ENCODE results near the gene TRIM13. TPM values are rescaled to one million over a fixed set of nuclear protein-coding genes. Genes with fewer than 3 reads are reported as not detected.

The TRIM13 gene
- polyA plus RNA-seq, 3 donors: 5.8 to 14.1 (median 6.1) TPM

GRCh38 chr13:50065712-50066111 lies 68.9 kb downstream of the TRIM13 start:
- Histone ChIP-seq H4K20me1 (ENCODE audit: insufficient read depth, low read length) (peaks cover 89% of the 10 kb centered on the region), H3K79me2 (ENCODE audit: insufficient read depth, low read length) (peaks cover 93% of the 10 kb centered on the region), H2AFZ (ENCODE audit: insufficient read depth, low read depth, low read length, poor library complexity, severe bottlenecking) (no peak overlapping the region), H3K4me2 (replicated peaks; ENCODE audit: extremely low read depth, low read length, poor library complexity, severe bottlenecking) (no peak overlapping the region), H3K9me3 (replicated peaks in 1 of 2; ENCODE audit: control insufficient read depth in 1 of 2, insufficient read depth in 1 of 2, low read length in 2 of 2) (no peaks in the 10 kb centered on the region), H3K4me3 (replicated peaks in 1 of 3; ENCODE audit: low read depth in 2 of 3, low read length in 3 of 3) (no peak overlapping the region), H3K36me3 (replicated peaks in 1 of 2; ENCODE audit: control insufficient read depth in 1 of 2, insufficient read depth in 2 of 2, low read length in 2 of 2) (peaks cover 50 to 75% of the 10 kb centered on the region in 2 donors), H3K4me1 (ENCODE audit: control insufficient read depth in 1 of 2, insufficient read depth in 2 of 2, low read length in 2 of 2) (peaks cover 5 to 17% of the 10 kb centered on the region in 2 donors), H3K27me3 (ENCODE audit: control insufficient read depth in 2 of 2, insufficient read depth in 2 of 2, low read length in 2 of 2) (no peaks in the 10 kb centered on the region), H3K9ac (ENCODE audit: insufficient read depth, low read length, poor library complexity, severe bottlenecking) (no peak overlapping the region), H3K27ac (ENCODE audit: low read depth in 1 of 2, low read length in 2 of 2) (peak overlapping the region in 1 of 2 donors; percentile 50)
- Mint-ChIP-seq H3K36me3 (peaks cover 39 to 46% of the 10 kb centered on the region in 2 donors), H3K4me3 (no peak overlapping the region), H3K27me3 (ENCODE audit: low read depth in 3 of 3) (no peaks in the 10 kb centered on the region), H3K9me3 (no peaks in the 10 kb centered on the region), H3K27ac (peak overlapping the region in 2 of 7 donors; percentile 57 to 74), H3K4me1 (peaks cover 10% of the 10 kb centered on the region)
- intact Hi-C loops (cut with micrococcal nuclease): loop anchor here in 1 of 2 donors (10.0 kb wide), 1 partner anchor 61 kb away; no protein-coding TSS in a partner anchor
- DNase-seq: no peak
- TF ChIP-seq CTCF (IDR thresholded peaks at IDR 0.05): no peak
- WGBS (ENCODE audit: insufficient coverage): no CpG with 5 or more reads among the region's 1 CpG

Small RNA genes within 50 kb of the gene (small RNA-seq; reads per million reads assigned to genes)
- 13.5 reads per million, percentile 81 among the genes with 10 or more reads in this experiment for gene MIR16-1 (ENCODE audit: insufficient read length, low read depth)
- gene MIR3613 (ENCODE audit: insufficient read length, low read depth): 2.8 reads per million, percentile 19 among the genes with 10 or more reads in this experiment
- gene RF02105 (ENCODE audit: insufficient read length, low read depth): not detected
- gene RF02106 (ENCODE audit: insufficient read length, low read depth): not detected
- not detected for gene RF02107 (ENCODE audit: insufficient read length, low read depth)
- gene RF02108 (ENCODE audit: insufficient read length, low read depth): not detected

Other genes with a start within 250 kb of the TRIM13 start
- gene KPNA3, start 204.4 kb upstream of the TRIM13 start, polyA plus RNA-seq: 10 to 100 TPM; 11.5 to 15.3 (median 12.8) TPM
- gene SPRYD7, start 60.7 kb upstream of the TRIM13 start, polyA plus RNA-seq: 1 to 10 TPM; 1.1 to 2.3 (median 1.2) TPM
- under 1 TPM in 2 of 3 donors, not detected in 1; 0.15 to 0.29 TPM for gene KCNRG, start 18.4 kb downstream of the TRIM13 start, polyA plus RNA-seq

All from CD14-positive monocyte (primary cell).